IMR-90 (cell line): ENCODE measurements around the gene PCDHGB5. TPM values are rescaled to one million over a fixed set of nuclear protein-coding genes. Genes with fewer than 3 reads are reported as not detected.

Source experiments
- ATAC-seq: fragments of 200-7000 bp; cut with Tn5 transposase; 2 replicates; pipeline ENCODE4 v1.9.1; 2020; ENCODE audit warnings: low read depth, mild to moderate bottlenecking, moderate library complexity
- BruUV-seq: library from RNA; stranded (reverse); fragments of 400-500 nt; replicated peaks from 2 replicates; lab custom pipeline; 2021; lab: Mats Ljungman, UMichigan
- CTCF ChIA-PET: fragments of 300-600 bp; formaldehyde crosslinking; extraction: SDS; loops from one replicate; lab custom pipeline; 2021; ENCODE audit warnings: antibody characterized with exemption; lab: Yijun Ruan, JAX
- POLR2A ChIA-PET: fragments of 300-600 bp; sonication (Branson Sonifier 250); formaldehyde crosslinking; loops from one replicate; lab custom pipeline; 2022; ENCODE audit warnings: antibody characterized with exemption; ENCODE audit not compliant: unreplicated experiment; lab: Charles Lee
- DNase-seq: peaks from one replicate; pipeline ENCODE4 v3.0.0; 2013
- H2AFZ ChIP-seq: replicated peaks from 2 replicates; pipeline ENCODE3; 2013; ENCODE audit warnings: low read length, mild to moderate bottlenecking; ENCODE audit not compliant: poor library complexity
- H2AK5ac ChIP-seq: 2 replicates; pipeline ENCODE4 v1.6.1; 2013; ENCODE audit warnings: low read depth, low read length, inconsistent platforms
- H2AK9ac ChIP-seq: replicated peaks from 2 replicates; pipeline ENCODE3; 2013; ENCODE audit warnings: mild to moderate bottlenecking, low read depth, low read length, moderate library complexity; ENCODE audit not compliant: poor library complexity
- H2BK120ac ChIP-seq: 2 replicates; pipeline ENCODE4 v1.6.1; 2013; ENCODE audit warnings: low read depth, low read length, inconsistent platforms
- H2BK15ac ChIP-seq: 3 replicates; pipeline ENCODE4 v1.6.1; 2013; ENCODE audit warnings: low read depth, low read length, inconsistent platforms
- H2BK20ac ChIP-seq: 2 replicates; pipeline ENCODE4 v1.6.1; 2013; ENCODE audit warnings: low read depth, mild to moderate bottlenecking, inconsistent platforms, low read length, moderate library complexity
- H2BK5ac ChIP-seq: 2 replicates; pipeline ENCODE4 v1.6.1; 2013; ENCODE audit warnings: mild to moderate bottlenecking, low read depth, low read length, inconsistent platforms; ENCODE audit not compliant: poor library complexity, severe bottlenecking
- H3K14ac ChIP-seq: replicated peaks from 2 replicates; pipeline ENCODE4 v1.6.1; 2013; ENCODE audit warnings: low read depth, low read length, inconsistent platforms
- H3K18ac ChIP-seq: 2 replicates; pipeline ENCODE4 v1.6.1; 2013; ENCODE audit warnings: low read depth, low read length, control low read depth
- H3K23ac ChIP-seq: 2 replicates; pipeline ENCODE4 v1.6.1; 2013; ENCODE audit warnings: low read depth, low read length, inconsistent platforms
- H3K27ac ChIP-seq: 2 replicates; pipeline ENCODE4 v1.5.1; 2013; ENCODE audit warnings: mild to moderate bottlenecking, control low read depth, low read length; ENCODE audit not compliant: insufficient read depth
- H3K27me3 ChIP-seq: 2 replicates; pipeline ENCODE4 v1.6.1; 2013; ENCODE audit warnings: low read length; ENCODE audit not compliant: control insufficient read depth, insufficient read depth
- H3K36me3 ChIP-seq: 2 replicates; pipeline ENCODE4 v1.6.1; 2013; ENCODE audit warnings: low read length, mixed read lengths; ENCODE audit not compliant: control insufficient read depth, insufficient read depth
- H3K4ac ChIP-seq: 2 replicates; pipeline ENCODE4 v1.6.1; 2013; ENCODE audit warnings: low read depth, low read length, inconsistent platforms
- H3K4me1 ChIP-seq: 2 replicates; pipeline ENCODE4 v1.6.1; 2013; ENCODE audit warnings: low read length, mixed read lengths; ENCODE audit not compliant: control insufficient read depth, insufficient read depth
- H3K4me2 ChIP-seq: 2 replicates; pipeline ENCODE4 v1.6.1; 2013; ENCODE audit warnings: low read depth, mild to moderate bottlenecking, control low read depth, low read length, moderate library complexity
- H3K4me3 ChIP-seq: 2 replicates; pipeline ENCODE4 v1.5.1; 2013; ENCODE audit warnings: low read depth, mild to moderate bottlenecking, control low read depth, low read length, moderate library complexity; ENCODE audit not compliant: insufficient read depth
- H3K56ac ChIP-seq: 2 replicates; pipeline ENCODE4 v1.6.1; 2013; ENCODE audit warnings: low read length, inconsistent platforms; ENCODE audit not compliant: insufficient read depth; ENCODE audit errors: extremely low read depth
- H3K79me1 ChIP-seq, 2 experiments: 2 replicates each; pipeline ENCODE4 v1.6.1; 2013; ENCODE audit warnings: low read length in 2 of 2, inconsistent platforms in 1 of 2, low read depth in 1 of 2
- H3K9ac ChIP-seq: 2 replicates; pipeline ENCODE4 v1.6.1; 2013; ENCODE audit warnings: low read depth, low read length, control low read depth
- H3K9me1 ChIP-seq: 2 replicates; pipeline ENCODE4 v1.6.1; 2013; ENCODE audit warnings: low read length, inconsistent platforms; ENCODE audit not compliant: insufficient read depth
- H3K9me3 ChIP-seq: 2 replicates; pipeline ENCODE4 v1.6.1; 2013; ENCODE audit warnings: low read length; ENCODE audit not compliant: control insufficient read depth, insufficient read depth
- H4K20me1 ChIP-seq: 2 replicates; pipeline ENCODE4 v1.6.1; 2013; ENCODE audit warnings: low read length, inconsistent platforms; ENCODE audit not compliant: insufficient read depth
- H4K5ac ChIP-seq: 2 replicates; pipeline ENCODE4 v1.6.1; 2013; ENCODE audit warnings: mild to moderate bottlenecking, low read depth, low read length, control low read depth
- H4K8ac ChIP-seq, 2 experiments: 2 replicates each; pipeline ENCODE4 v1.6.1; 2013; ENCODE audit warnings: low read depth in 2 of 2, low read length in 2 of 2, control low read depth in 1 of 2, inconsistent platforms in 1 of 2
- H4K91ac ChIP-seq: 2 replicates; pipeline ENCODE4 v1.6.1; 2013; ENCODE audit warnings: low read depth, low read length, inconsistent platforms; ENCODE audit not compliant: insufficient read depth
- BHLHE40 ChIP-seq: fragments of 150-350 bp; IDR thresholded peaks from 2 replicates; pipeline ENCODE4 v1.6.1; 2016; ENCODE audit warnings: mild to moderate bottlenecking, low read depth, low read length
- CHD1 ChIP-seq: IDR thresholded peaks from 2 replicates; pipeline ENCODE4 v1.6.1; 2012; ENCODE audit warnings: low read depth, low read length, improper control_type of control experiment
- CTCF ChIP-seq: conservative IDR thresholded peaks from 2 replicates; pipeline ENCODE4 v1.5.1; 2012; ENCODE audit warnings: mild to moderate bottlenecking, low read depth, low read length, improper control_type of control experiment
- ELK1 ChIP-seq: fragments of 150-350 bp; IDR thresholded peaks from 2 replicates; pipeline ENCODE4 v1.6.1; 2016; ENCODE audit warnings: low read depth, mild to moderate bottlenecking, low read length, moderate library complexity, borderline replicate concordance
- FOS ChIP-seq: fragments of 150-350 bp; IDR thresholded peaks from 2 replicates; pipeline ENCODE4 v1.6.1; 2016; ENCODE audit warnings: low read depth, low read length
- MAZ ChIP-seq: IDR thresholded peaks from 2 replicates; pipeline ENCODE4 v1.6.1; 2012; ENCODE audit warnings: low read depth, mild to moderate bottlenecking, low read length, improper control_type of control experiment, moderate library complexity, borderline replicate concordance
- MXI1 ChIP-seq: IDR thresholded peaks from 2 replicates; pipeline ENCODE4 v1.6.1; 2012; ENCODE audit warnings: low read depth, mild to moderate bottlenecking, low read length, moderate library complexity, borderline replicate concordance
- NFE2L2 ChIP-seq: fragments of 150-350 bp; IDR thresholded peaks from 2 replicates; pipeline ENCODE4 v1.6.1; 2016; ENCODE audit warnings: low read depth, mild to moderate bottlenecking, low read length
- POLR2A ChIP-seq: IDR thresholded peaks from 2 replicates; pipeline ENCODE4 v1.6.1; 2012; ENCODE audit warnings: mild to moderate bottlenecking, low read depth, low read length
- RAD21 ChIP-seq: IDR thresholded peaks from 2 replicates; pipeline ENCODE4 v1.6.1; 2012; ENCODE audit warnings: low read length, improper control_type of control experiment
- RCOR1 ChIP-seq: IDR thresholded peaks from 2 replicates; pipeline ENCODE4 v1.6.1; 2012; ENCODE audit warnings: mild to moderate bottlenecking, low read length, improper control_type of control experiment; ENCODE audit not compliant: insufficient replicate concordance
- SMC3 ChIP-seq: fragments of 150-350 bp; IDR thresholded peaks from 2 replicates; pipeline ENCODE4 v1.6.1; 2016; ENCODE audit warnings: low read depth, mild to moderate bottlenecking, antibody characterized with exemption, low read length, moderate library complexity
- WGBS, 2 experiments: methylation state at CpG; one replicate each; pipeline versions ENCODE4 v1.1.5 to v1.1.7; 2013; ENCODE audit warnings: missing lambda C conversion rate in 2 of 2; ENCODE audit not compliant: insufficient read length in 1 of 2; ENCODE audit errors: extremely low coverage in 2 of 2; 5-methylcytosine and 5-hydroxymethylcytosine counted together
- dilution Hi-C: fragments of 300-500 bp; cut with HindIII; formaldehyde crosslinking; loops from one replicate; pipeline ENCODE4 v1.14.3; 2018; ENCODE audit warnings: low sequenced_read_pairs; ENCODE audit not compliant: unreplicated experiment
- in situ Hi-C: fragments of 300-500 bp; cut with MboI; formaldehyde crosslinking; loops from 3 replicates; pipeline ENCODE4 v1.14.3; 2019; ENCODE audit warnings: low sequenced_read_pairs, inconsistent platforms, mixed read lengths
- intact Hi-C: fragments of 100-400 bp; cut with micrococcal nuclease; formaldehyde crosslinking; loops from 2 replicates; pipeline ENCODE4 v1.10.0; 2022
- polyA plus RNA-seq, 3 experiments: library from polyadenylated mRNA; depleted of rRNA; stranded (reverse); fragments of >200 nt; gene quantifications; 2 replicates each; pipeline ENCODE4 v1.2.3, GENCODE V29; 2012; ENCODE audit warnings: low replicate concordance in 1 of 3
- total RNA-seq: library from RNA; depleted of rRNA; stranded (reverse); fragments of >200 nt; gene quantifications from 2 replicates; pipeline ENCODE4 v1.2.3, GENCODE V29; 2012
- TF ChIP-seq, protein P1 (sequence below): fragments of 150-350 bp; IDR thresholded peaks from 2 replicates; pipeline ENCODE4 v1.6.1; 2017; ENCODE audit warnings: mild to moderate bottlenecking, antibody characterized with exemption, low read length, low read depth

PCDHGB5 gene
- total and polyA plus RNA-seq, 2 of the 4 experiments (the other 2 are of a cell fraction), result 17.2 to 20.0 TPM

DNA sequence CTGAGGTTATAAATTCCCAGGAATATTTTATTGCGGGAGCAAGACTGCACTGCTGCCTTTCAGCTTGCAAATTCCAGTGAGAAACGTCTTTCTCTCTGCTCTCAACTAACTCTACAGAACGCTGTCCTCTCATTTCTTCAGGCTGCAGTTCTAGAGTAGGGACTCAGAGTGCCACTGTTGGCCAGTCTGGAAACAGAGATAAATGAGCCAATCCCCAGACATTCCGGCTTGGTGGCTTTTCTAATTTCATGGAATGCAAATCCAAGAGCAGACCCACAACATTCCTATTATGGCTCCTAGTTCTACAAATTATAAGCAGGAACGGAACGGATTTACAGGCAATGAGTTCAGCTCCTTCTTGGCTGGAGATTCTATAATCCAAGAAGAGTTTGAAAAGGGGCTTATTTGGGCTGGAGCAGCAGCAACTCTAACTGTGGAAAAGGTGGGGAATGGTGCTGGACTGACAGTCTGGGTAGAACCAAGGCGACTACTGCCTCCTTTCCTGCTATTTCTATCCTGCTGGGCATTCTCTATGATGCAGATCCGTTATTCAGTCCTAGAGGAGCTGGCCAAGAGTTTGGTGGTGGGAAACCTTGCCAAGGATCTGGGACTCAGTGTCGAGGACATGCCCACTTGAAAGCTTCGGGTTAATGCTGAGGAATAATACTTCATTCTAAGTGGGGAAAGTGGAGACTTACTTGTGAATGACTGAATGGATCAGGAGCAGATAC is 41.8 kb downstream of the PCDHGB5 start:
- intact Hi-C loops, result no loop called here
- peaks cover 2% of the 10 kb centered on the region; the same call in 1 of the 2 replicates for H3K4me1 ChIP-seq
- ChIA-PET CTCF (interaction anchor here (0.6 kb wide), 2 partner anchors 72 to 118 kb away, joined by 3 to 5 read pairs; no protein-coding TSS in a partner anchor), POLR2A (no interaction called here)
- H2BK20ac ChIP-seq, result no peak overlapping the region
- H2AK5ac ChIP-seq, result no peak overlapping the region
- no peak overlapping the region for H3K4me3 ChIP-seq
- H4K91ac ChIP-seq, result no peak overlapping the region
- no peak overlapping the region for H3K56ac ChIP-seq
- no peak overlapping the region for H4K8ac ChIP-seq
- no peak for DNase-seq
- no peak overlapping the region for H2AFZ ChIP-seq
- H3K9me3 ChIP-seq, result peaks cover 10% of the 10 kb centered on the region; the same call in 1 of the 2 replicates
- no peak overlapping the region for H2BK15ac ChIP-seq
- peaks cover 24 to 30% of the 10 kb centered on the region in 2 experiments for H3K79me1 ChIP-seq
- H4K5ac ChIP-seq, result no peak overlapping the region
- H2AK9ac ChIP-seq, result no peak overlapping the region
- WGBS, 2 experiments, result 76% methylated on average over 3 of the region's 10 CpGs; no CpG with 5 or more reads in 1 of the 2 experiments
- H3K23ac ChIP-seq, result no peak overlapping the region
- no peak for TF ChIP-seq FOS
- TF ChIP-seq NFE2L2, result no peak
- TF ChIP-seq MAZ, result no peak
- no peak for TF ChIP-seq POLR2A
- TF ChIP-seq BHLHE40, result no peak
- TF ChIP-seq SMC3, result no peak
- no peak for TF ChIP-seq RAD21
- no peak for TF ChIP-seq CTCF
- no peak for TF ChIP-seq RCOR1
- TF ChIP-seq, protein P1, sequence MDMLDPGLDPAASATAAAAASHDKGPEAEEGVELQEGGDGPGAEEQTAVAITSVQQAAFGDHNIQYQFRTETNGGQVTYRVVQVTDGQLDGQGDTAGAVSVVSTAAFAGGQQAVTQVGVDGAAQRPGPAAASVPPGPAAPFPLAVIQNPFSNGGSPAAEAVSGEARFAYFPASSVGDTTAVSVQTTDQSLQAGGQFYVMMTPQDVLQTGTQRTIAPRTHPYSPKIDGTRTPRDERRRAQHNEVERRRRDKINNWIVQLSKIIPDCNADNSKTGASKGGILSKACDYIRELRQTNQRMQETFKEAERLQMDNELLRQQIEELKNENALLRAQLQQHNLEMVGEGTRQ, result no peak
- TF ChIP-seq CHD1, result no peak
- TF ChIP-seq MXI1, result no peak
- no peak for TF ChIP-seq ELK1
- H3K27ac ChIP-seq, result no peak overlapping the region
- H3K36me3 ChIP-seq, result peaks cover 11% of the 10 kb centered on the region
- H3K4me2 ChIP-seq, result no peak overlapping the region
- dilution Hi-C loops, result no loop called here
- H3K9me1 ChIP-seq, result no peaks in the 10 kb centered on the region
- H3K18ac ChIP-seq, result no peak overlapping the region
- in situ Hi-C loops, result no loop called here
- no peak overlapping the region for H2BK120ac ChIP-seq
- no peak overlapping the region for H3K9ac ChIP-seq
- H4K20me1 ChIP-seq, result no peaks in the 10 kb centered on the region
- no TSS peak for BruUV-seq
- no peak for ATAC-seq
- no peak overlapping the region for H3K4ac ChIP-seq
- H3K14ac ChIP-seq, result no peak overlapping the region
- H2BK5ac ChIP-seq, result no peak overlapping the region
- H3K27me3 ChIP-seq, result no peaks in the 10 kb centered on the region
